ENCODE data around the gene UACA.

- TF ChIP-seq THRB (CRISPR knock-in tag; conservative IDR thresholded peaks at IDR 0.05) (no peak), HNRNPH1 (optimal IDR thresholded peaks at IDR 0.05; ENCODE audit: low read depth, low read length) (no peak), CTCF (IDR thresholded peaks at IDR 0.05 in 2 of 3, conservative IDR thresholded peaks at IDR 0.05 in 1 of 3; ENCODE audit: insufficient read depth in 2 of 3, low read depth in 1 of 3, low read length in 3 of 3) (no peak), POLR2A (conservative IDR thresholded peaks at IDR 0.05) (no peak), CHCHD3 (CRISPR knock-in tag; IDR thresholded peaks at IDR 0.05) (no peak), THRA (IDR thresholded peaks at IDR 0.05) (no peak), ZNF639 (CRISPR knock-in tag; conservative IDR thresholded peaks at IDR 0.05 in 1 of 2, IDR thresholded peaks at IDR 0.05 in 1 of 2) (no peak), MYC (IDR thresholded peaks at IDR 0.05; ENCODE audit: low read depth, low read length) (no peak), MYC (CRISPR knock-in tag; IDR thresholded peaks at IDR 0.05; ENCODE audit: borderline replicate concordance, low read depth) (no peak), USF1 (CRISPR knock-in tag; IDR thresholded peaks at IDR 0.05) (no peak)
Observed at GRCh38 chr15:70802629-70803028, 39.3 kb upstream of the UACA start.

Data from K562 (cell line).